C4-2B (cell line): ENCODE measurements around the gene SYCN.

Experiments
- ZFX ChIP-seq: fragments of 450-650 bp; IDR thresholded peaks from 2 replicates; pipeline ENCODE4 v1.6.1; 2017
- TF ChIP-seq, protein P1 (sequence below): fragments of 450-650 bp; conservative IDR thresholded peaks from 2 replicates; pipeline ENCODE4 v1.5.1; 2017; ENCODE audit warnings: mild to moderate bottlenecking

DNA sequence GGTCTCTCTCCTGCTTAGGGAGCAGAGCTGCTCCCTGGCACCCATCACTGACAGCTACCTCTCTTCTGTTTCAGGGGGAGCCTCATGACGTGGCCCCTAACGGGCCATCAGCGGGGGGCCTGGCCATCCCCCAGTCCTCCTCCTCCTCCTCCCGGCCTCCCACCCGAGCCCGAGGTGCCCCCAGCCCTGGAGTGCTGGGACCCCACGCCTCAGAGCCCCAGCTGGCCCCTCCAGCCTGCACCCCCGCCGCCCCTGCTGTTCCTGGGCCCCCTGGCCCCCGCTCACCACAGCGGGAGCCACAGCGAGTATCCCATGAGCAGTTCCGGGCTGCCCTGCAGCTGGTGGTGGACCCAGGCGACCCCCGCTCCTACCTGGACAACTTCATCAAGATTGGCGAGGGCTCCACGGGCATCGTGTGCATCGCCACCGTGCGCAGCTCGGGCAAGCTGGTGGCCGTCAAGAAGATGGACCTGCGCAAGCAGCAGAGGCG is 30.5 kb downstream of the SYCN start:
- TF ChIP-seq, protein P1, sequence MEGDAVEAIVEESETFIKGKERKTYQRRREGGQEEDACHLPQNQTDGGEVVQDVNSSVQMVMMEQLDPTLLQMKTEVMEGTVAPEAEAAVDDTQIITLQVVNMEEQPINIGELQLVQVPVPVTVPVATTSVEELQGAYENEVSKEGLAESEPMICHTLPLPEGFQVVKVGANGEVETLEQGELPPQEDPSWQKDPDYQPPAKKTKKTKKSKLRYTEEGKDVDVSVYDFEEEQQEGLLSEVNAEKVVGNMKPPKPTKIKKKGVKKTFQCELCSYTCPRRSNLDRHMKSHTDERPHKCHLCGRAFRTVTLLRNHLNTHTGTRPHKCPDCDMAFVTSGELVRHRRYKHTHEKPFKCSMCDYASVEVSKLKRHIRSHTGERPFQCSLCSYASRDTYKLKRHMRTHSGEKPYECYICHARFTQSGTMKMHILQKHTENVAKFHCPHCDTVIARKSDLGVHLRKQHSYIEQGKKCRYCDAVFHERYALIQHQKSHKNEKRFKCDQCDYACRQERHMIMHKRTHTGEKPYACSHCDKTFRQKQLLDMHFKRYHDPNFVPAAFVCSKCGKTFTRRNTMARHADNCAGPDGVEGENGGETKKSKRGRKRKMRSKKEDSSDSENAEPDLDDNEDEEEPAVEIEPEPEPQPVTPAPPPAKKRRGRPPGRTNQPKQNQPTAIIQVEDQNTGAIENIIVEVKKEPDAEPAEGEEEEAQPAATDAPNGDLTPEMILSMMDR, result no peak
- TF ChIP-seq ZFX, result no peak
